ENCODE data around the gene TOX2. TPM values are rescaled to one million over a fixed set of nuclear protein-coding genes. Genes with fewer than 3 reads are reported as not detected.
A peak's percentile ranks its signal among the peaks of the same experiment; 100 is the strongest.

TOX2 gene
- total RNA-seq, 1 donor from 2014 or later = 5.0 TPM

- H3K4me1 Mint-ChIP-seq (ENCODE audit: unreplicated experiment) = peaks cover 32% of the 10 kb centered on the region
- peak; percentile 75 for DNase-seq (ENCODE audit: low spot score)
- H3K27ac Mint-ChIP-seq (ENCODE audit: unreplicated experiment) = no peak overlapping the region
- TF ChIP-seq CTCF (IDR thresholded peaks at IDR 0.05; ENCODE audit: unreplicated experiment) = peak; percentile 97
- H3K4me3 Mint-ChIP-seq (ENCODE audit: unreplicated experiment) = no peak overlapping the region
- H3K36me3 Mint-ChIP-seq (ENCODE audit: low read depth, unreplicated experiment) = peaks cover 4% of the 10 kb centered on the region
- no peaks in the 10 kb centered on the region for H3K9me3 Mint-ChIP-seq (ENCODE audit: unreplicated experiment)
- peaks cover 3% of the 10 kb centered on the region for H3K27me3 Mint-ChIP-seq (ENCODE audit: unreplicated experiment)
Measured at GRCh38 chr20:44080646-44081267, 166.1 kb downstream of the TOX2 start.

- Mint-ChIP-seq H3K4me1 (ENCODE audit: unreplicated experiment) (peaks cover 32% of the 10 kb centered on the region), H3K27ac (ENCODE audit: unreplicated experiment) (no peak overlapping the region), H3K4me3 (ENCODE audit: unreplicated experiment) (no peak overlapping the region), H3K9me3 (ENCODE audit: unreplicated experiment) (no peaks in the 10 kb centered on the region), H3K36me3 (ENCODE audit: low read depth, unreplicated experiment) (peaks cover 4% of the 10 kb centered on the region), H3K27me3 (ENCODE audit: unreplicated experiment) (peaks cover 3% of the 10 kb centered on the region)
- TF ChIP-seq CTCF (IDR thresholded peaks at IDR 0.05; ENCODE audit: unreplicated experiment) = no peak
- no peak for DNase-seq (ENCODE audit: low spot score)
Measured at GRCh38 chr20:44081476-44081875, 166.8 kb downstream of the TOX2 start.

DNA sequence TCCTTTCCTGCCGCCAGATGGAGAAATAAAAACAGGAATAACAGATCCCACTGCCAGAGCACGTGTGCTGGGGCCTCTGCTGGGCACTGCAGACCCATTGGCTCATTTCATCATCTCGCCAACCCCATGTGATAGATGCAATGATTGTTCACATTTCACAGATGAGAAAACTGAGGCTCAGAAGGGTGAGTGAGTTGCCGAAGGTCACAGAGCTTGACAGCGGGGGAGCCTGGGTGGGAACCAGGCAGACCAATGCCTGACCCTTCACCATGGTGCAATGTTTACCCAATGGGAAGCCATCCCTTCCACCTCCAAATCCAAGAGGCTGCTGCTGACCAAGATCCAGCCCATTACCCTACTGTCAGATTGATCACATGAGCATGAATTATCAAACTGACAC lies 167.2 kb downstream of the TOX2 start:
- Mint-ChIP-seq H3K27me3 (ENCODE audit: unreplicated experiment) (peaks cover 3% of the 10 kb centered on the region), H3K36me3 (ENCODE audit: low read depth, unreplicated experiment) (peaks cover 4% of the 10 kb centered on the region), H3K4me1 (ENCODE audit: unreplicated experiment) (peaks cover 32% of the 10 kb centered on the region), H3K9me3 (ENCODE audit: unreplicated experiment) (no peaks in the 10 kb centered on the region), H3K4me3 (ENCODE audit: unreplicated experiment) (no peak overlapping the region), H3K27ac (ENCODE audit: unreplicated experiment) (no peak overlapping the region)
- no peak for TF ChIP-seq CTCF (IDR thresholded peaks at IDR 0.05; ENCODE audit: unreplicated experiment)
- DNase-seq (ENCODE audit: low spot score) = no peak

DNA sequence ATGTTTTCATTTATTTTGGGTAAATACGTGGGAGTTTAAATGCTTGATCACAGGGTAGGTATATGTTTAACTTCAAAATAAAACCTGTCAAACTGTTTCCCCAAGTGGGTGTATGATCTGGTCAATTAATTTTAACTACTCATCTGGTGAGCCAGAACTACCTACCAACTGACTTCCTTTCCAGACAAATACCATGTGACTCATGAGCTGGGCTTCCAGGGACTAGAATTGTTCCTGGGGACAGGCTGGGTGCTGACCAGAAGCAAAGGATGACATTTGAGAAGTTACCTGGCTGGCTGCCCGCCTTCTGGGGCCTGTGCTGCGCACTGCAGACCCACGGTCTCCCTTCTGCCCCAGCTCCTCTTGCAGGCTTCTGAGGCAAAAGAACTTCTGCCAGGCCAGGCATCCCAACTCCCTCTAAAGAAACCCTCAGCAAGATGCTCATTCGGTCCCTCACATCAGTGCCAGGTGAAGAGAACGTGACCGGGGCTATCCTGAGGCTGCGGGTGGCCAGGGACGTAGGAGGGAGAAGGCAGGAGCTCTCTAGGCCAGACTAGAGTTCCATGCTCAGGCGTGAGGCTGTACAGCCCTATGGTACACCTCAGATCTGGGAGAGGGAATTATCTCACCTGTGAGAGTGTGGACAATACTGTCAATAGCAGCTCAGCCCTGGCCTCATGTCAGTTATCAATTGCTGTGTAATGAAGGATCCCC lies 168.7 kb downstream of the TOX2 start:
- no peaks in the 10 kb centered on the region for H3K9me3 Mint-ChIP-seq (ENCODE audit: unreplicated experiment)
- DNase-seq (ENCODE audit: low spot score) = no peak
- peaks cover 36% of the 10 kb centered on the region for H3K4me1 Mint-ChIP-seq (ENCODE audit: unreplicated experiment)
- no peak for TF ChIP-seq CTCF (IDR thresholded peaks at IDR 0.05; ENCODE audit: unreplicated experiment)
- H3K4me3 Mint-ChIP-seq (ENCODE audit: unreplicated experiment) = no peak overlapping the region
- H3K27me3 Mint-ChIP-seq (ENCODE audit: unreplicated experiment) = peaks cover 7% of the 10 kb centered on the region
- H3K27ac Mint-ChIP-seq (ENCODE audit: unreplicated experiment) = no peak overlapping the region
- peaks cover 4% of the 10 kb centered on the region for H3K36me3 Mint-ChIP-seq (ENCODE audit: low read depth, unreplicated experiment)

DNA sequence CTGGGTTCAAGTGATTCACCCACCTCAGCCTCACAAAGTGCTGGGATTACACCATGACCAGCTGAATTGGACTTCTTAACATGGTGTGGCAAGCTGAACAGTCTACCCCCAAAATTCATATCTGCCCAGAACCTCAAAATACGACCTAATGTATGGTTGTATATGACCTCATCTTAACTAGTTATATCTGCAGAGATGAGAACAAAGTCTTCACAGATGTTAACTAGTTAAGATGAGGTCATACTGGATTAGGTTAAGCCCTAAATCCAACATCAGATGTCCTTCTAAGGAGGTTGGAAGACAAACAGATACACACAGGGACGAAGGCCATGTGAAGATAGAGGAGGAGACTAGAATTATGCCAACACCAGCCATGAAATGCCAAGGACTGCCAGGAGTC lies 169.8 kb downstream of the TOX2 start:
- no peak for DNase-seq (ENCODE audit: low spot score)
- H3K27ac Mint-ChIP-seq (ENCODE audit: unreplicated experiment) = no peak overlapping the region
- H3K27me3 Mint-ChIP-seq (ENCODE audit: unreplicated experiment) = peaks cover 7% of the 10 kb centered on the region
- H3K9me3 Mint-ChIP-seq (ENCODE audit: unreplicated experiment) = no peaks in the 10 kb centered on the region
- no peak for TF ChIP-seq CTCF (IDR thresholded peaks at IDR 0.05; ENCODE audit: unreplicated experiment)
- H3K4me1 Mint-ChIP-seq (ENCODE audit: unreplicated experiment) = peaks cover 36% of the 10 kb centered on the region
- no peak overlapping the region for H3K4me3 Mint-ChIP-seq (ENCODE audit: unreplicated experiment)
- H3K36me3 Mint-ChIP-seq (ENCODE audit: low read depth, unreplicated experiment) = peaks cover 4% of the 10 kb centered on the region

Measured in endothelial cell (in vitro differentiated cells).